DOHH2 (cell line): Measurements from ENCODE around the gene C16orf96.

Experiments
- CTCF ChIP-seq: fragments of 200-600 bp; sonication (generic); IDR thresholded peaks from one replicate; pipeline ENCODE4 v1.5.1; 2014; ENCODE audit warnings: antibody characterized with exemption, mild to moderate bottlenecking, low read depth, low read length; ENCODE audit not compliant: poor library complexity, severe bottlenecking
- EZH2phosphoT487 ChIP-seq: fragments of 200-600 bp; sonication (generic); IDR thresholded peaks from 2 replicates; pipeline ENCODE4 v1.6.1; 2017; ENCODE audit warnings: borderline replicate concordance, mild to moderate bottlenecking, antibody characterized with exemption, low read length, moderate library complexity, mixed read lengths

GRCh38 chr16:4578961-4579530, 22.9 kb downstream of the C16orf96 start:
- TF ChIP-seq CTCF = no peak
- no peak for TF ChIP-seq EZH2phosphoT487
